DND-41 (cell line): Measurements from ENCODE around the gene HSPH1.

Experiments
- CTCF ChIP-seq: IDR thresholded peaks from 2 replicates; pipeline ENCODE4 v1.5.1; 2012; ENCODE audit warnings: borderline replicate concordance, low read length, moderate library complexity, mild to moderate bottlenecking; ENCODE audit not compliant: poor library complexity, severe bottlenecking; ENCODE audit errors: extremely low read depth
- EZH2 ChIP-seq: IDR thresholded peaks from 3 replicates; pipeline ENCODE4 v1.6.1; 2012; ENCODE audit warnings: borderline replicate concordance, low read depth, mild to moderate bottlenecking, moderate library complexity, low read length, inconsistent platforms; ENCODE audit not compliant: severe bottlenecking

GRCh38 chr13:31093145-31093885 lies 68.4 kb downstream of the HSPH1 start:
- TF ChIP-seq CTCF (no peak), EZH2 (no peak)
